SK-N-SH treated with all-trans-retinoic acid at 6 μM for 48 hours (cell line): ENCODE data around the gene LRIG2.

Experiments
- BACH2 ChIP-seq: fragments of 250-450 bp; sonication (Bioruptor Pico); IDR thresholded peaks from 2 replicates; pipeline ENCODE4 v1.9.0; 2021; ENCODE audit warnings: mild to moderate bottlenecking, borderline replicate concordance
- CREB5 ChIP-seq: fragments of 250-450 bp; sonication (Bioruptor Pico); IDR thresholded peaks from 2 replicates; pipeline ENCODE4 v1.5.1; 2020; ENCODE audit warnings: low read depth, mild to moderate bottlenecking, moderate library complexity
- CSDC2 ChIP-seq: fragments of 250-450 bp; sonication (Bioruptor Pico); IDR thresholded peaks from 2 replicates; pipeline ENCODE4 v1.5.0; 2020; ENCODE audit warnings: mild to moderate bottlenecking, moderate library complexity
- ISL1 ChIP-seq: fragments of 250-450 bp; sonication (Bioruptor Pico); IDR thresholded peaks from 2 replicates; pipeline ENCODE4 v2.1.2; 2022; ENCODE audit warnings: mild to moderate bottlenecking, moderate library complexity
- PATZ1 ChIP-seq: fragments of 250-450 bp; sonication (Bioruptor Pico); IDR thresholded peaks from 2 replicates; pipeline ENCODE4 v1.8.0; 2020; ENCODE audit warnings: mild to moderate bottlenecking, moderate library complexity, borderline replicate concordance
- RARB ChIP-seq: fragments of 250-450 bp; sonication (Bioruptor Pico); IDR thresholded peaks from 2 replicates; pipeline ENCODE4 v1.8.0; 2021; ENCODE audit warnings: mild to moderate bottlenecking, moderate library complexity
- TCF4 ChIP-seq: fragments of 250-450 bp; sonication (Bioruptor Pico); IDR thresholded peaks from 2 replicates; pipeline ENCODE4 v1.8.0; 2021; ENCODE audit warnings: mild to moderate bottlenecking, moderate library complexity, borderline replicate concordance
- TOX ChIP-seq: fragments of 250-450 bp; sonication (Bioruptor Pico); IDR thresholded peaks from 2 replicates; pipeline ENCODE4 v1.8.0; 2021; ENCODE audit warnings: mild to moderate bottlenecking, moderate library complexity, borderline replicate concordance
- ZFP3 ChIP-seq: fragments of 250-450 bp; sonication (Bioruptor Pico); IDR thresholded peaks from 2 replicates; pipeline ENCODE4 v1.5.0; 2020; ENCODE audit warnings: mild to moderate bottlenecking, moderate library complexity

GRCh38 chr1:113153116-113153803 is 80.3 kb downstream of the LRIG2 start:
- TF ChIP-seq TOX (CRISPR knock-in tag) = no peak
- TF ChIP-seq PATZ1 (CRISPR knock-in tag) = no peak
- TF ChIP-seq BACH2 = no peak
- no peak for TF ChIP-seq CREB5 (CRISPR knock-in tag)
- no peak for TF ChIP-seq CSDC2
- no peak for TF ChIP-seq ISL1 (CRISPR knock-in tag)
- no peak for TF ChIP-seq ZFP3 (CRISPR knock-in tag)
- no peak for TF ChIP-seq RARB (CRISPR knock-in tag)
- TF ChIP-seq TCF4 (CRISPR knock-in tag) = no peak
